ENCODE measurements around the gene AOPEP. TPM values are rescaled to one million over a fixed set of nuclear protein-coding genes. Genes with fewer than 3 reads are reported as not detected.

AOPEP gene
- total and polyA plus RNA-seq, 2 of the 13 experiments (the other 11 are each of a cell fraction or from before 2014, with no cell fraction given): 22.2 to 41.6 TPM

DNA sequence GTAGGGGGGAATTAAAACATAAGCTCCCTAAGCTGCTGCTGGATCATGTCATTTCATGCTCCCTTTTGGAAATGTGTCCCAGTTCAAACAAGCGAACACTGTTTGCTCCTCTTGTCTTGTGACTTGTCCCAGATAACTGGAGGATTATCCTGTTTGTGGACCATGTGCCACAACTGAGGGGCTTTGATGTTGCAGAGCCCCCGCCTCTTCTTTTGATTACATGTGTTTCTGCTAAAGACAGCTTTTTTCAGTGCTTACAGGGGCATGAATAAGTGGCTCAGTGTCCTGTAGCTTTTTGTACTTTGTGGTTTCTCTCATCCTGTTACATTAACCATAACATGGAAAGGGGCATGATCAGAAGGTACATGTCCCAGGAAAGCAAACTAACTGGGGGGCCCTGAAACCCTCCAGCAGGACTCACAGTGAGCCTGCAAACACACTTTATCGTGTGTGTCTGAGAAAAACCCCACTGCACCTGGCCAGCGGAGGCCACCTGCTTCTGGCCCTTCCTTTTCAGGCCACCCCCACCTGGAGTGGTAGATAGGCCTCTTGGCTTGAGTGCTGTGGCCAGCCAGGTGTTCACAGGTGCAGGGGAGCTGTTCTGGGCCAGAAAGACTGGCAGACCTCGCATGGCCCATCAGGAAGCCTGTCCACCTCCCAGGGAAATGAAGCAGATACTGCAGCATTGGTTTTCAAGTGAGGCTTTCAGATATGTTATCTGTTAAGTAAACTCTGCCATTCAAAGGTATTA lies 305.4 kb downstream of the AOPEP start (continued):
- TF ChIP-seq, protein P1, sequence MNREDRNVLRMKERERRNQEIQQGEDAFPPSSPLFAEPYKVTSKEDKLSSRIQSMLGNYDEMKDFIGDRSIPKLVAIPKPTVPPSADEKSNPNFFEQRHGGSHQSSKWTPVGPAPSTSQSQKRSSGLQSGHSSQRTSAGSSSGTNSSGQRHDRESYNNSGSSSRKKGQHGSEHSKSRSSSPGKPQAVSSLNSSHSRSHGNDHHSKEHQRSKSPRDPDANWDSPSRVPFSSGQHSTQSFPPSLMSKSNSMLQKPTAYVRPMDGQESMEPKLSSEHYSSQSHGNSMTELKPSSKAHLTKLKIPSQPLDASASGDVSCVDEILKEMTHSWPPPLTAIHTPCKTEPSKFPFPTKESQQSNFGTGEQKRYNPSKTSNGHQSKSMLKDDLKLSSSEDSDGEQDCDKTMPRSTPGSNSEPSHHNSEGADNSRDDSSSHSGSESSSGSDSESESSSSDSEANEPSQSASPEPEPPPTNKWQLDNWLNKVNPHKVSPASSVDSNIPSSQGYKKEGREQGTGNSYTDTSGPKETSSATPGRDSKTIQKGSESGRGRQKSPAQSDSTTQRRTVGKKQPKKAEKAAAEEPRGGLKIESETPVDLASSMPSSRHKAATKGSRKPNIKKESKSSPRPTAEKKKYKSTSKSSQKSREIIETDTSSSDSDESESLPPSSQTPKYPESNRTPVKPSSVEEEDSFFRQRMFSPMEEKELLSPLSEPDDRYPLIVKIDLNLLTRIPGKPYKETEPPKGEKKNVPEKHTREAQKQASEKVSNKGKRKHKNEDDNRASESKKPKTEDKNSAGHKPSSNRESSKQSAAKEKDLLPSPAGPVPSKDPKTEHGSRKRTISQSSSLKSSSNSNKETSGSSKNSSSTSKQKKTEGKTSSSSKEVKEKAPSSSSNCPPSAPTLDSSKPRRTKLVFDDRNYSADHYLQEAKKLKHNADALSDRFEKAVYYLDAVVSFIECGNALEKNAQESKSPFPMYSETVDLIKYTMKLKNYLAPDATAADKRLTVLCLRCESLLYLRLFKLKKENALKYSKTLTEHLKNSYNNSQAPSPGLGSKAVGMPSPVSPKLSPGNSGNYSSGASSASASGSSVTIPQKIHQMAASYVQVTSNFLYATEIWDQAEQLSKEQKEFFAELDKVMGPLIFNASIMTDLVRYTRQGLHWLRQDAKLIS (CRISPR knock-in tag; IDR thresholded peaks at IDR 0.05): peak; percentile 77
- TF ChIP-seq, protein P2, sequence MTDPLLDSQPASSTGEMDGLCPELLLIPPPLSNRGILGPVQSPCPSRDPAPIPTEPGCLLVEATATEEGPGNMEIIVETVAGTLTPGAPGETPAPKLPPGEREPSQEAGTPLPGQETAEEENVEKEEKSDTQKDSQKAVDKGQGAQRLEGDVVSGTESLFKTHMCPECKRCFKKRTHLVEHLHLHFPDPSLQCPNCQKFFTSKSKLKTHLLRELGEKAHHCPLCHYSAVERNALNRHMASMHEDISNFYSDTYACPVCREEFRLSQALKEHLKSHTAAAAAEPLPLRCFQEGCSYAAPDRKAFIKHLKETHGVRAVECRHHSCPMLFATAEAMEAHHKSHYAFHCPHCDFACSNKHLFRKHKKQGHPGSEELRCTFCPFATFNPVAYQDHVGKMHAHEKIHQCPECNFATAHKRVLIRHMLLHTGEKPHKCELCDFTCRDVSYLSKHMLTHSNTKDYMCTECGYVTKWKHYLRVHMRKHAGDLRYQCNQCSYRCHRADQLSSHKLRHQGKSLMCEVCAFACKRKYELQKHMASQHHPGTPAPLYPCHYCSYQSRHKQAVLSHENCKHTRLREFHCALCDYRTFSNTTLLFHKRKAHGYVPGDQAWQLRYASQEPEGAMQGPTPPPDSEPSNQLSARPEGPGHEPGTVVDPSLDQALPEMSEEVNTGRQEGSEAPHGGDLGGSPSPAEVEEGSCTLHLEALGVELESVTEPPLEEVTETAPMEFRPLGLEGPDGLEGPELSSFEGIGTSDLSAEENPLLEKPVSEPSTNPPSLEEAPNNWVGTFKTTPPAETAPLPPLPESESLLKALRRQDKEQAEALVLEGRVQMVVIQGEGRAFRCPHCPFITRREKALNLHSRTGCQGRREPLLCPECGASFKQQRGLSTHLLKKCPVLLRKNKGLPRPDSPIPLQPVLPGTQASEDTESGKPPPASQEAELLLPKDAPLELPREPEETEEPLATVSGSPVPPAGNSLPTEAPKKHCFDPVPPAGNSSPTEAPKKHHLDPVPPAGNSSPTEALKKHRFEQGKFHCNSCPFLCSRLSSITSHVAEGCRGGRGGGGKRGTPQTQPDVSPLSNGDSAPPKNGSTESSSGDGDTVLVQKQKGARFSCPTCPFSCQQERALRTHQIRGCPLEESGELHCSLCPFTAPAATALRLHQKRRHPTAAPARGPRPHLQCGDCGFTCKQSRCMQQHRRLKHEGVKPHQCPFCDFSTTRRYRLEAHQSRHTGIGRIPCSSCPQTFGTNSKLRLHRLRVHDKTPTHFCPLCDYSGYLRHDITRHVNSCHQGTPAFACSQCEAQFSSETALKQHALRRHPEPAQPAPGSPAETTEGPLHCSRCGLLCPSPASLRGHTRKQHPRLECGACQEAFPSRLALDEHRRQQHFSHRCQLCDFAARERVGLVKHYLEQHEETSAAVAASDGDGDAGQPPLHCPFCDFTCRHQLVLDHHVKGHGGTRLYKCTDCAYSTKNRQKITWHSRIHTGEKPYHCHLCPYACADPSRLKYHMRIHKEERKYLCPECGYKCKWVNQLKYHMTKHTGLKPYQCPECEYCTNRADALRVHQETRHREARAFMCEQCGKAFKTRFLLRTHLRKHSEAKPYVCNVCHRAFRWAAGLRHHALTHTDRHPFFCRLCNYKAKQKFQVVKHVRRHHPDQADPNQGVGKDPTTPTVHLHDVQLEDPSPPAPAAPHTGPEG (CRISPR knock-in tag; IDR thresholded peaks at IDR 0.05): no peak
- no peak for TF ChIP-seq TMF1 (CRISPR knock-in tag; IDR thresholded peaks at IDR 0.05; ENCODE audit: low read depth)
- TF ChIP-seq JDP2 (CRISPR knock-in tag; IDR thresholded peaks at IDR 0.05; ENCODE audit: borderline replicate concordance): no peak
- TF ChIP-seq, protein P3, sequence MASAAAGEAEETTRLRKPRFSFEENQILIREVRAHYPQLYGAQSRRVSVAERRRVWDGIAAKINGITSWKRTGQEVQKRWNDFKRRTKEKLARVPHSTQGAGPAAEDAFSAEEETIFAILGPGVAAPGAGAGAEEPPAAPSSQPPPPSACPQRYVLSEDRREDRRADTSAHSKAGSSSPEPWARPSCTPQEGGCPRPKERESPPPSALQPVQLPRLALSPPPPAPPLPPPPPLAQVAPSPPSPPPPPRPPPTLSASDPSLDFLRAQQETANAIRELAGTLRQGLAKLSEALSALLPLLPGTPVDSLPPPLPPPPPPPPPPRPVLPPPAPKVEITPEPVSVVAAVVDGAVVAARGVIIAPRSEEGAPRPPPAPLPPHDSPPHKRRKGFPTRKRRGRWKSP (CRISPR knock-in tag; IDR thresholded peaks at IDR 0.05): peak; percentile 46; the same call in 1 of the 2 replicates
- TF ChIP-seq, protein P4, sequence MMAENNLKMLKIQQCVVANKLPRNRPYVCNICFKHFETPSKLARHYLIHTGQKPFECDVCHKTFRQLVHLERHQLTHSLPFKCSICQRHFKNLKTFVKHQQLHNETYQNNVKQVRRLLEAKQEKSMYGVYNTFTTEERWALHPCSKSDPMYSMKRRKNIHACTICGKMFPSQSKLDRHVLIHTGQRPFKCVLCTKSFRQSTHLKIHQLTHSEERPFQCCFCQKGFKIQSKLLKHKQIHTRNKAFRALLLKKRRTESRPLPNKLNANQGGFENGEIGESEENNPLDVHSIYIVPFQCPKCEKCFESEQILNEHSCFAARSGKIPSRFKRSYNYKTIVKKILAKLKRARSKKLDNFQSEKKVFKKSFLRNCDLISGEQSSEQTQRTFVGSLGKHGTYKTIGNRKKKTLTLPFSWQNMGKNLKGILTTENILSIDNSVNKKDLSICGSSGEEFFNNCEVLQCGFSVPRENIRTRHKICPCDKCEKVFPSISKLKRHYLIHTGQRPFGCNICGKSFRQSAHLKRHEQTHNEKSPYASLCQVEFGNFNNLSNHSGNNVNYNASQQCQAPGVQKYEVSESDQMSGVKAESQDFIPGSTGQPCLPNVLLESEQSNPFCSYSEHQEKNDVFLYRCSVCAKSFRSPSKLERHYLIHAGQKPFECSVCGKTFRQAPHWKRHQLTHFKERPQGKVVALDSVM (CRISPR knock-in tag; IDR thresholded peaks at IDR 0.05): 0 out of 2 replicates have a peak, but pooled peaks have one; percentile 30
- TF ChIP-seq, protein P5, sequence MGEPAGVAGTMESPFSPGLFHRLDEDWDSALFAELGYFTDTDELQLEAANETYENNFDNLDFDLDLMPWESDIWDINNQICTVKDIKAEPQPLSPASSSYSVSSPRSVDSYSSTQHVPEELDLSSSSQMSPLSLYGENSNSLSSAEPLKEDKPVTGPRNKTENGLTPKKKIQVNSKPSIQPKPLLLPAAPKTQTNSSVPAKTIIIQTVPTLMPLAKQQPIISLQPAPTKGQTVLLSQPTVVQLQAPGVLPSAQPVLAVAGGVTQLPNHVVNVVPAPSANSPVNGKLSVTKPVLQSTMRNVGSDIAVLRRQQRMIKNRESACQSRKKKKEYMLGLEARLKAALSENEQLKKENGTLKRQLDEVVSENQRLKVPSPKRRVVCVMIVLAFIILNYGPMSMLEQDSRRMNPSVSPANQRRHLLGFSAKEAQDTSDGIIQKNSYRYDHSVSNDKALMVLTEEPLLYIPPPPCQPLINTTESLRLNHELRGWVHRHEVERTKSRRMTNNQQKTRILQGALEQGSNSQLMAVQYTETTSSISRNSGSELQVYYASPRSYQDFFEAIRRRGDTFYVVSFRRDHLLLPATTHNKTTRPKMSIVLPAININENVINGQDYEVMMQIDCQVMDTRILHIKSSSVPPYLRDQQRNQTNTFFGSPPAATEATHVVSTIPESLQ (CRISPR knock-in tag; conservative IDR thresholded peaks at IDR 0.05): no peak
- TF ChIP-seq, protein P6, sequence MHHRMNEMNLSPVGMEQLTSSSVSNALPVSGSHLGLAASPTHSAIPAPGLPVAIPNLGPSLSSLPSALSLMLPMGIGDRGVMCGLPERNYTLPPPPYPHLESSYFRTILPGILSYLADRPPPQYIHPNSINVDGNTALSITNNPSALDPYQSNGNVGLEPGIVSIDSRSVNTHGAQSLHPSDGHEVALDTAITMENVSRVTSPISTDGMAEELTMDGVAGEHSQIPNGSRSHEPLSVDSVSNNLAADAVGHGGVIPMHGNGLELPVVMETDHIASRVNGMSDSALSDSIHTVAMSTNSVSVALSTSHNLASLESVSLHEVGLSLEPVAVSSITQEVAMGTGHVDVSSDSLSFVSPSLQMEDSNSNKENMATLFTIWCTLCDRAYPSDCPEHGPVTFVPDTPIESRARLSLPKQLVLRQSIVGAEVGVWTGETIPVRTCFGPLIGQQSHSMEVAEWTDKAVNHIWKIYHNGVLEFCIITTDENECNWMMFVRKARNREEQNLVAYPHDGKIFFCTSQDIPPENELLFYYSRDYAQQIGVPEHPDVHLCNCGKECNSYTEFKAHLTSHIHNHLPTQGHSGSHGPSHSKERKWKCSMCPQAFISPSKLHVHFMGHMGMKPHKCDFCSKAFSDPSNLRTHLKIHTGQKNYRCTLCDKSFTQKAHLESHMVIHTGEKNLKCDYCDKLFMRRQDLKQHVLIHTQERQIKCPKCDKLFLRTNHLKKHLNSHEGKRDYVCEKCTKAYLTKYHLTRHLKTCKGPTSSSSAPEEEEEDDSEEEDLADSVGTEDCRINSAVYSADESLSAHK (CRISPR knock-in tag; IDR thresholded peaks at IDR 0.05; ENCODE audit: borderline replicate concordance): no peak
- 0 out of 2 replicates have a peak, but pooled peaks have one; percentile 24 for TF ChIP-seq GZF1 (CRISPR knock-in tag; IDR thresholded peaks at IDR 0.05)
